H1 (cell line): Measurements from ENCODE around the gene ST8SIA5. TPM values are rescaled to one million over a fixed set of nuclear protein-coding genes. Genes with fewer than 3 reads are reported as not detected.

Source experiments
- CTCF ChIA-PET: fragments of 300-600 bp; sonication (Branson Sonifier 250); formaldehyde crosslinking; loops from one replicate; lab custom pipeline; 2021; ENCODE audit not compliant: partially characterized antibody; lab: Charles Lee
- POLR2A ChIA-PET: fragments of 300-600 bp; sonication (Branson Sonifier 250); formaldehyde crosslinking; loops from one replicate; lab custom pipeline; 2021; ENCODE audit warnings: inconsistent platforms; ENCODE audit not compliant: partially characterized antibody; lab: Charles Lee
- DNase-seq, 2 experiments: peaks; one replicate each; pipeline versions ENCODE4 v3.0.0 to v3.0.0-alpha.2; 2010 to 2022; ENCODE audit warnings: low spot score in 2 of 2, low read depth in 1 of 2, mixed read lengths in 1 of 2
- FAIRE-seq: peaks from 2 replicates; lab custom pipeline; 2011; peaks lifted over from hg19 to GRCh38; lab: Jason Lieb, UNC
- H2AFZ ChIP-seq: 2 replicates; pipeline ENCODE4 v1.8.1; 2012; ENCODE audit warnings: low read length, inconsistent platforms
- H2AK5ac ChIP-seq: 2 replicates; pipeline ENCODE4 v1.6.1; 2013; ENCODE audit warnings: low read depth, low read length
- H2BK120ac ChIP-seq: replicated peaks from 2 replicates; pipeline ENCODE3; 2013; ENCODE audit warnings: low read depth, low read length, inconsistent platforms
- H2BK12ac ChIP-seq: 2 replicates; pipeline ENCODE4 v1.6.1; 2013; ENCODE audit warnings: low read depth, low read length
- H2BK15ac ChIP-seq: 2 replicates; pipeline ENCODE4 v1.6.1; 2013; ENCODE audit warnings: low read length
- H2BK20ac ChIP-seq: 2 replicates; pipeline ENCODE4 v1.6.1; 2013; ENCODE audit warnings: low read length
- H2BK5ac ChIP-seq: 2 replicates; pipeline ENCODE4 v1.6.1; 2013; ENCODE audit warnings: low read depth, low read length
- H3K14ac ChIP-seq: 2 replicates; pipeline ENCODE4 v1.6.1; 2013; ENCODE audit warnings: inconsistent platforms; ENCODE audit not compliant: insufficient read length
- H3K18ac ChIP-seq: 2 replicates; pipeline ENCODE4 v1.6.1; 2013; ENCODE audit warnings: low read length; ENCODE audit errors: extremely low read depth
- H3K23ac ChIP-seq: 2 replicates; pipeline ENCODE4 v1.6.1; 2013; ENCODE audit warnings: inconsistent platforms; ENCODE audit not compliant: insufficient read length
- H3K23me2 ChIP-seq: 2 replicates; pipeline ENCODE4 v1.6.1; 2013; ENCODE audit warnings: low read depth, low read length
- H3K27ac ChIP-seq: 2 replicates; pipeline ENCODE4 v1.6.1; 2011; ENCODE audit warnings: low read depth, low read length, inconsistent platforms
- H3K27me3 ChIP-seq, 4 experiments: replicated peaks in 1 of 4; 1 replicate in 1 of 4; 2 replicates in 3 of 4; pipeline versions ENCODE4 v1.6.1 to v1.8.1; 2011 to 2013; ENCODE audit warnings: low read length in 3 of 4, mild to moderate bottlenecking in 3 of 4, inconsistent platforms in 2 of 4, mixed read lengths in 2 of 4, moderate library complexity in 1 of 4; ENCODE audit not compliant: control insufficient read depth in 3 of 4, insufficient read depth in 3 of 4; ENCODE audit errors: extremely low read depth in 1 of 4
- H3K36me3 ChIP-seq, 4 experiments: 2 replicates each; pipeline versions ENCODE4 v1.6.1 to v1.8.1; 2011 to 2013; ENCODE audit warnings: mild to moderate bottlenecking in 4 of 4, low read length in 3 of 4, moderate library complexity in 2 of 4, control low read depth in 1 of 4, inconsistent platforms in 1 of 4; ENCODE audit not compliant: insufficient read depth in 4 of 4, control insufficient read depth in 2 of 4
- H3K4ac ChIP-seq: replicated peaks from 2 replicates; pipeline ENCODE3; 2013; ENCODE audit warnings: low read length, low read depth, mixed read lengths, inconsistent platforms; ENCODE audit not compliant: insufficient read length
- H3K4me1 ChIP-seq, 4 experiments: replicated peaks in 1 of 4; 1 replicate in 1 of 4; 2 replicates in 3 of 4; pipeline versions ENCODE4 v1.6.1 to v1.8.1; 2011 to 2013; ENCODE audit warnings: low read length in 3 of 4, inconsistent platforms in 2 of 4, mixed read lengths in 1 of 4; ENCODE audit not compliant: insufficient read depth in 4 of 4, control insufficient read depth in 3 of 4
- H3K4me2 ChIP-seq, 2 experiments: 2 replicates each; pipeline versions ENCODE4 v1.6.1 to v1.8.1; 2011 to 2013; ENCODE audit warnings: low read depth in 2 of 2, low read length in 2 of 2, control low read depth in 1 of 2, inconsistent platforms in 1 of 2, mild to moderate bottlenecking in 1 of 2; ENCODE audit not compliant: insufficient read depth in 1 of 2
- H3K4me3 ChIP-seq, 4 experiments: fragments of 200-600, 300-600 bp in 1 of 4; sonication (generic), shearing (Covaris generic), sonication (Bioruptor Twin) in 1 of 4; 2 replicates each; pipeline versions ENCODE4 v1.5.1 to v1.8.1; 2011 to 2016; ENCODE audit warnings: low read length in 4 of 4, low read depth in 3 of 4, control low read depth in 2 of 4, inconsistent platforms in 2 of 4, mild to moderate bottlenecking in 2 of 4, mixed read lengths in 1 of 4, moderate library complexity in 1 of 4; ENCODE audit not compliant: insufficient read depth in 2 of 4; ENCODE audit errors: extremely low read depth in 1 of 4
- H3K56ac ChIP-seq: replicated peaks from 2 replicates; pipeline ENCODE3; 2013; ENCODE audit warnings: low read depth, mild to moderate bottlenecking, mixed read lengths, low read length, inconsistent platforms; ENCODE audit not compliant: insufficient read length
- H3K79me1 ChIP-seq: 2 replicates; pipeline ENCODE4 v1.6.1; 2013; ENCODE audit warnings: low read depth, low read length, control low read depth
- H3K79me2 ChIP-seq, 2 experiments: 2 replicates each; pipeline versions ENCODE4 v1.6.1 to v1.8.1; 2012 to 2013; ENCODE audit warnings: low read length in 2 of 2, mild to moderate bottlenecking in 2 of 2, inconsistent platforms in 1 of 2; ENCODE audit not compliant: insufficient read depth in 2 of 2, control insufficient read depth in 1 of 2
- H3K9ac ChIP-seq, 4 experiments: replicated peaks in 1 of 4; 1 replicate in 1 of 4; 2 replicates in 3 of 4; pipeline versions ENCODE4 v1.6.1 to v1.8.1; 2011 to 2013; ENCODE audit warnings: low read depth in 3 of 4, low read length in 3 of 4, control low read depth in 2 of 4, mild to moderate bottlenecking in 2 of 4, moderate library complexity in 2 of 4, inconsistent platforms in 1 of 4; ENCODE audit errors: extremely low read depth in 1 of 4
- H3K9me3 ChIP-seq, 2 experiments: 2 replicates each; pipeline versions ENCODE4 v1.6.1 to v1.8.1; 2012 to 2013; ENCODE audit warnings: mild to moderate bottlenecking in 2 of 2, moderate library complexity in 2 of 2, control low read depth in 1 of 2, inconsistent platforms in 1 of 2, low read depth in 1 of 2, low read length in 1 of 2, mixed read lengths in 1 of 2; ENCODE audit not compliant: insufficient read depth in 2 of 2
- H4K20me1 ChIP-seq, 2 experiments: replicated peaks in 1 of 2; 2 replicates each; pipeline versions ENCODE3 to v1.8.1; 2011 to 2013; ENCODE audit warnings: inconsistent platforms in 2 of 2, low read length in 2 of 2, mild to moderate bottlenecking in 1 of 2; ENCODE audit not compliant: insufficient read depth in 2 of 2, control insufficient read depth in 1 of 2
- H4K5ac ChIP-seq: 2 replicates; pipeline ENCODE4 v1.6.1; 2013; ENCODE audit warnings: low read length, low read depth, mixed read lengths, inconsistent platforms; ENCODE audit not compliant: insufficient read length
- H4K8ac ChIP-seq: 2 replicates; pipeline ENCODE4 v1.8.0; 2013; ENCODE audit warnings: mild to moderate bottlenecking, moderate library complexity, low read length, inconsistent platforms; ENCODE audit not compliant: insufficient read depth; ENCODE audit errors: extremely low read depth
- H4K91ac ChIP-seq: replicated peaks from 2 replicates; pipeline ENCODE3; 2013; ENCODE audit warnings: low read length, mixed read lengths, inconsistent platforms; ENCODE audit not compliant: insufficient read length
- BACH1 ChIP-seq: IDR thresholded peaks from 2 replicates; pipeline ENCODE4 v1.6.1; 2012; ENCODE audit warnings: low read length, improper control_type of control experiment
- EZH2 ChIP-seq: fragments of 200-600 bp; sonication (generic); IDR thresholded peaks from 2 replicates; pipeline ENCODE4 v1.7.1; 2012; ENCODE audit warnings: low read depth, mild to moderate bottlenecking, moderate library complexity, low read length, inconsistent platforms; ENCODE audit not compliant: severe bottlenecking
- GTF2F1 ChIP-seq: IDR thresholded peaks from 2 replicates; pipeline ENCODE4 v1.6.1; 2012; ENCODE audit warnings: low read depth, low read length, improper control_type of control experiment, borderline replicate concordance
- JUN ChIP-seq: IDR thresholded peaks from 2 replicates; pipeline ENCODE4 v1.6.1; 2011; ENCODE audit warnings: low read depth, mild to moderate bottlenecking, improper control_type of control experiment, low read length
- NRF1 ChIP-seq: IDR thresholded peaks from 2 replicates; pipeline ENCODE4 v1.6.1; 2011; ENCODE audit warnings: mild to moderate bottlenecking, low read depth, low read length, improper control_type of control experiment
- POLR2A ChIP-seq, 2 experiments: IDR thresholded peaks; 1 replicate in 1 of 2; 2 replicates in 1 of 2; pipeline ENCODE4 v1.6.1; 2011; ENCODE audit warnings: low read depth in 2 of 2, low read length in 2 of 2, mild to moderate bottlenecking in 2 of 2; ENCODE audit errors: control extremely low read depth in 1 of 2
- RBBP5 ChIP-seq: IDR thresholded peaks from 2 replicates; pipeline ENCODE4 v1.7.1; 2012; ENCODE audit warnings: low read depth, mild to moderate bottlenecking, inconsistent platforms, low read length, moderate library complexity, borderline replicate concordance
- SP1 ChIP-seq: IDR thresholded peaks from 2 replicates; pipeline ENCODE4 v1.6.1; 2011; ENCODE audit warnings: low read depth, low read length
- SP4 ChIP-seq: IDR thresholded peaks from 2 replicates; pipeline ENCODE4 v1.6.1; 2012; ENCODE audit warnings: low read length, inconsistent platforms
- TAF1 ChIP-seq: IDR thresholded peaks from 2 replicates; pipeline ENCODE4 v1.6.1; 2011; ENCODE audit warnings: mild to moderate bottlenecking, low read depth, low read length
- YY1 ChIP-seq: IDR thresholded peaks from 2 replicates; pipeline ENCODE4 v1.6.1; 2011; ENCODE audit warnings: low read depth, mild to moderate bottlenecking, low read length
- WGBS, 2 experiments: shearing (Covaris generic) in 1 of 2; methylation state at CpG; one replicate each; pipeline versions ENCODE4 v1.1.6 to v1.1.7; 2013 to 2015; ENCODE audit warnings: low lambda C conversion rate in 2 of 2, mixed read lengths in 2 of 2, inconsistent platforms in 1 of 2, low coverage in 1 of 2, missing lambda C conversion rate in 1 of 2; ENCODE audit not compliant: insufficient replicate concordance in 2 of 2, insufficient coverage in 1 of 2, insufficient read length in 1 of 2; ENCODE audit errors: extremely low coverage in 1 of 2, missing lambda C conversion rate in 1 of 2; 5-methylcytosine and 5-hydroxymethylcytosine counted together
- polyA plus RNA-seq, 7 experiments: library from polyadenylated mRNA; depleted of rRNA in 3 of 7; stranded (reverse) in 5 of 7; unstranded in 2 of 7; fragments of >200 nt in 5 of 7; fragments of 200-250 nt in 2 of 7; gene quantifications; 1 replicate in 5 of 7; 2 replicates in 1 of 7; 4 replicates in 1 of 7; pipeline versions ENCODE4 v1.2.1 to v1.2.3, GENCODE V29; 2011 to 2013; ENCODE audit warnings: missing spikeins in 2 of 7, mixed read lengths in 2 of 7
- total RNA-seq: library from RNA; stranded (reverse); fragmentation: NEBNext Ultra II Directional; extraction: Animal tissue kit (Norgen Biotek cat#: 25700); gene quantifications from 2 replicates; pipeline ENCODE4 v1.2.1, GENCODE V29; 2021
- TF ChIP-seq, protein P1 (sequence below): IDR thresholded peaks from 2 replicates; pipeline ENCODE4 v1.6.1; 2012; ENCODE audit warnings: inconsistent platforms
- TF ChIP-seq, protein P2 (sequence below): IDR thresholded peaks from 2 replicates; pipeline ENCODE4 v1.6.1; 2012; ENCODE audit warnings: inconsistent platforms

ST8SIA5 gene
- total and polyA plus RNA-seq, 2 of the 8 experiments (the other 6 are each of a cell fraction or from before 2014, with no cell fraction given) = 2.4 to 6.3 TPM

DNA sequence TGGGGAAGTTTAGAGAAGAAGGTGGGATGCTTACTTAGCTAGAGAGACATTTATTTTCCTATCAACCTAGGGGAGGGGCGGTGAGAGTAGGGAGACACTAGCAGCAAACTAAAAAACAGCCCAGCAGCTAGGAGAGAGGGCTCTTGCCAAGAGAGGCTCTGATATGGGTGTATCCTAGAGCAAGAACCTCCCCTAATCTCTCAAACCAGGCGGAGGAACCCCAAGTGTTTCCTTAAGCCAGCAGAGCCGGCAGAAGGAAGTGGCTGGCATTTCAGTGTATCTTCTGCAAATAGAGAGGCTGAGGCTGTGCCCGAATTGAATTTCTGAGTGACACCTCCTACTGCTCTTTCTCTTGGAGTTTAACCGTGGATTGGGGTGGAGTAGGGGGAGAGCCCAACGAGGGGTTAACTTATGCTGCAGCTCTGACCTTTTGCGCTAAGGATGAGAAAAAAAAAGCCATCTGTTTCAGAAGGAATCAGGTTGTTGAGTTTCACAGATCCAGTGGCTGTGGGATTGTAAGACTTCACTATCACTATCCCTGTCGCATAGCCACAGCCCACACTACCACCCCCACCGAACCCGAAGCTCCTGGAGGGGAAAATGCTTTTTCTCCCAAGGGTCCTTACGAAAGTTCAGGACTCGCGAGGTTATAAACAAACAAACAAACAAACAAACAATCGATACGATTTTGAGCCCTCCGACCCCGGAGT is 1.4 kb downstream of the ST8SIA5 start:
- peak overlapping the region; percentile 90 to 94 for H3K4me2 ChIP-seq
- H4K5ac ChIP-seq = no peak overlapping the region
- H3K79me1 ChIP-seq = no peaks in the 10 kb centered on the region
- no peaks in the 10 kb centered on the region for H3K36me3 ChIP-seq
- FAIRE-seq (no peak), DNase-seq (peak in 1 of 2 experiments; percentile 60)
- H4K20me1 ChIP-seq = no peaks in the 10 kb centered on the region
- peak overlapping the region; percentile 26 to 67 (median 51); a peak in 7 of 8 replicates for H3K4me3 ChIP-seq
- WGBS, 2 experiments = 47% methylated on average over 17 of the region's 17 CpGs; no CpG with 5 or more reads in 1 of the 2 experiments
- H3K56ac ChIP-seq = no peak overlapping the region
- H3K79me2 ChIP-seq = no peaks in the 10 kb centered on the region
- peaks cover 10% of the 10 kb centered on the region; the same call in 1 of the 2 replicates for H3K23me2 ChIP-seq
- POLR2A ChIA-PET = interaction anchor here (0.7 kb wide), 1 partner anchor 36 kb away, joined by 3 read pairs; no protein-coding TSS in a partner anchor
- H2BK12ac ChIP-seq = no peak overlapping the region
- no peak overlapping the region for H3K14ac ChIP-seq
- no peak overlapping the region for H4K8ac ChIP-seq
- H2AFZ ChIP-seq = no peak overlapping the region
- no peak for TF ChIP-seq SP4
- no peak for TF ChIP-seq EZH2
- no peak for TF ChIP-seq RBBP5
- TF ChIP-seq NRF1 = no peak
- TF ChIP-seq YY1 = no peak
- no peak for TF ChIP-seq JUN
- TF ChIP-seq BACH1 = no peak
- no peak for TF ChIP-seq SP1
- TF ChIP-seq, protein P1, sequence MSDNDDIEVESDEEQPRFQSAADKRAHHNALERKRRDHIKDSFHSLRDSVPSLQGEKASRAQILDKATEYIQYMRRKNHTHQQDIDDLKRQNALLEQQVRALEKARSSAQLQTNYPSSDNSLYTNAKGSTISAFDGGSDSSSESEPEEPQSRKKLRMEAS = no peak
- no peak for TF ChIP-seq GTF2F1
- TF ChIP-seq POLR2A (IDR thresholded peaks at IDR 0.05; ENCODE audit: control extremely low read depth in 1 of 2, low read depth in 2 of 2, low read length in 2 of 2) = no peak
- no peak for TF ChIP-seq TAF1
- TF ChIP-seq, protein P2, sequence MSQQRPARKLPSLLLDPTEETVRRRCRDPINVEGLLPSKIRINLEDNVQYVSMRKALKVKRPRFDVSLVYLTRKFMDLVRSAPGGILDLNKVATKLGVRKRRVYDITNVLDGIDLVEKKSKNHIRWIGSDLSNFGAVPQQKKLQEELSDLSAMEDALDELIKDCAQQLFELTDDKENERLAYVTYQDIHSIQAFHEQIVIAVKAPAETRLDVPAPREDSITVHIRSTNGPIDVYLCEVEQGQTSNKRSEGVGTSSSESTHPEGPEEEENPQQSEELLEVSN = no peak
- no peak overlapping the region for H3K27ac ChIP-seq
- H3K4me1 ChIP-seq = peaks cover 0 to 12% (median 7%) of the 10 kb centered on the region in 4 experiments; a peak in 5 of 7 replicates
- H2BK120ac ChIP-seq = no peak overlapping the region
- CTCF ChIA-PET = interaction anchor here (0.7 to 1.8 kb wide), 15 partner anchors 9 to 1689 kb away, joined by 3 to 9 read pairs (median 4); no protein-coding TSS in a partner anchor
- no peak overlapping the region for H2BK5ac ChIP-seq
- H3K9me3 ChIP-seq = no peaks in the 10 kb centered on the region
- H4K91ac ChIP-seq = no peak overlapping the region
- H3K18ac ChIP-seq = no peak overlapping the region
- no peak overlapping the region for H2BK15ac ChIP-seq
- H3K27me3 ChIP-seq = peaks cover 17 to 56% (median 40%) of the 10 kb centered on the region in 4 experiments
- H3K4ac ChIP-seq = no peak overlapping the region
- no peak overlapping the region for H2BK20ac ChIP-seq
- no peak overlapping the region for H3K23ac ChIP-seq
- no peak overlapping the region for H2AK5ac ChIP-seq
- no peak overlapping the region for H3K9ac ChIP-seq
